Ovary (tissue), 3 donors: ENCODE results near the gene RALGPS2.

Experiments used
- POLR2A ChIP-seq: fragments of 450-650 bp; IDR thresholded peaks from one replicate; pipeline ENCODE4 v1.6.1; 2017; ENCODE audit warnings: antibody characterized with exemption, mild to moderate bottlenecking, moderate library complexity
- TF ChIP-seq, protein P1 (sequence below), 3 donors: fragments of 450-650 bp in 2 of 3; fragments of 200-600 bp in 1 of 3; IDR thresholded peaks; one replicate each; pipeline versions ENCODE4 v1.5.1 to v1.8.0; 2016 to 2022; ENCODE audit warnings: antibody characterized with exemption in 3 of 3, mild to moderate bottlenecking in 1 of 3
- donor health status: DM: no; HTN: no; CAD: no.

DNA sequence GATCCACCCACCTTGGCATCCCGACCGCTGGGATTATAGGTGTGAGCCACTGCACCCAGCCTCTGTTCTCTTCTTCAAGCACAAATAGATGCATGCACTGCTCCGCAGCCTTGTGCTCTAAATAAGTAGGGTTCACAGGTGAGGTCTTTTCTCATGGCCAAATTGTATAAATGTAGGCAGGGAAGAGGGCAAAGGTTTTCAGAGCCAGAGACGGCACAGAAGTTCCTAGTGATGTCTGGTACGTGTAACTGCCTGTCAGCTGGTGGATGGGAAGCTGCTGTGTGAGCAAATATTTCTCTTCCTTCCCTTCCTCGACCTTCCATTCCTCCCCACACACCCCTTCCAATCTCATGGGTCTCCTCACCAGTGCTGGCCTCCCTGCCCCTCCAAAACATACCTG, 229.9 kb downstream of the RALGPS2 start:
- TF ChIP-seq, protein P1, sequence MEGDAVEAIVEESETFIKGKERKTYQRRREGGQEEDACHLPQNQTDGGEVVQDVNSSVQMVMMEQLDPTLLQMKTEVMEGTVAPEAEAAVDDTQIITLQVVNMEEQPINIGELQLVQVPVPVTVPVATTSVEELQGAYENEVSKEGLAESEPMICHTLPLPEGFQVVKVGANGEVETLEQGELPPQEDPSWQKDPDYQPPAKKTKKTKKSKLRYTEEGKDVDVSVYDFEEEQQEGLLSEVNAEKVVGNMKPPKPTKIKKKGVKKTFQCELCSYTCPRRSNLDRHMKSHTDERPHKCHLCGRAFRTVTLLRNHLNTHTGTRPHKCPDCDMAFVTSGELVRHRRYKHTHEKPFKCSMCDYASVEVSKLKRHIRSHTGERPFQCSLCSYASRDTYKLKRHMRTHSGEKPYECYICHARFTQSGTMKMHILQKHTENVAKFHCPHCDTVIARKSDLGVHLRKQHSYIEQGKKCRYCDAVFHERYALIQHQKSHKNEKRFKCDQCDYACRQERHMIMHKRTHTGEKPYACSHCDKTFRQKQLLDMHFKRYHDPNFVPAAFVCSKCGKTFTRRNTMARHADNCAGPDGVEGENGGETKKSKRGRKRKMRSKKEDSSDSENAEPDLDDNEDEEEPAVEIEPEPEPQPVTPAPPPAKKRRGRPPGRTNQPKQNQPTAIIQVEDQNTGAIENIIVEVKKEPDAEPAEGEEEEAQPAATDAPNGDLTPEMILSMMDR (IDR thresholded peaks at IDR 0.05), result no peak
- no peak for TF ChIP-seq POLR2A
